WERI-Rb-1 (cell line): ENCODE data around the gene TPO.
A peak's percentile ranks its signal among the peaks of the same experiment; 100 is the strongest.

Experiments used
- DNase-seq: peaks from one replicate; pipeline ENCODE4 v3.0.0-alpha.2; 2020
- H3K27ac ChIP-seq: fragments of 250-450 bp; sonication (Bioruptor Pico); 2 replicates; pipeline ENCODE4 v1.5.1; 2020; ENCODE audit warnings: mild to moderate bottlenecking, moderate library complexity
- H3K27me3 ChIP-seq: fragments of 250-450 bp; sonication (Bioruptor Pico); 2 replicates; pipeline ENCODE4 v1.5.1; 2021; ENCODE audit warnings: mild to moderate bottlenecking, low read depth, moderate library complexity; ENCODE audit not compliant: insufficient read depth, severe bottlenecking
- H3K36me3 ChIP-seq: fragments of 250-450 bp; sonication (Bioruptor Pico); 2 replicates; pipeline ENCODE4 v1.5.1; 2020; ENCODE audit warnings: mild to moderate bottlenecking, moderate library complexity
- H3K4me3 ChIP-seq: 2 replicates; pipeline ENCODE4 v1.5.1; 2011; ENCODE audit warnings: low read depth, mild to moderate bottlenecking, control low read depth, low read length
- H3K9me3 ChIP-seq: fragments of 250-450 bp; sonication (Bioruptor Pico); 2 replicates; pipeline ENCODE4 v1.5.1; 2021; ENCODE audit warnings: mild to moderate bottlenecking, moderate library complexity; ENCODE audit not compliant: severe bottlenecking
- CTCF ChIP-seq: IDR thresholded peaks from 2 replicates; pipeline ENCODE4 v1.5.1; 2011; ENCODE audit warnings: low read depth, mild to moderate bottlenecking, control low read depth, inconsistent platforms, low read length

The TPO gene

GRCh38 chr2:1541819-1542475, 128.7 kb downstream of the TPO start:
- H3K27me3 ChIP-seq = no peaks in the 10 kb centered on the region
- H3K27ac ChIP-seq = no peak overlapping the region
- DNase-seq = no peak
- no peak for TF ChIP-seq CTCF
- no peaks in the 10 kb centered on the region for H3K36me3 ChIP-seq
- no peaks in the 10 kb centered on the region for H3K9me3 ChIP-seq
- no peak overlapping the region for H3K4me3 ChIP-seq

- no peaks in the 10 kb centered on the region for H3K27me3 ChIP-seq
- no peak overlapping the region for H3K4me3 ChIP-seq
- no peaks in the 10 kb centered on the region for H3K9me3 ChIP-seq
- no peak for TF ChIP-seq CTCF
- DNase-seq = no peak
- H3K36me3 ChIP-seq = no peaks in the 10 kb centered on the region
- H3K27ac ChIP-seq = no peak overlapping the region
Measured at GRCh38 chr2:1542971-1543370, 129.7 kb downstream of the TPO start.

GRCh38 chr2:1543776-1544477, 130.7 kb downstream of the TPO start:
- H3K27me3 ChIP-seq = no peaks in the 10 kb centered on the region
- H3K27ac ChIP-seq = no peak overlapping the region
- no peak overlapping the region for H3K4me3 ChIP-seq
- H3K36me3 ChIP-seq = no peaks in the 10 kb centered on the region
- TF ChIP-seq CTCF = no peak
- no peaks in the 10 kb centered on the region for H3K9me3 ChIP-seq
- DNase-seq = no peak

- DNase-seq = no peak
- Histone ChIP-seq H3K4me3 (no peak overlapping the region), H3K27me3 (no peaks in the 10 kb centered on the region), H3K9me3 (no peaks in the 10 kb centered on the region), H3K36me3 (no peaks in the 10 kb centered on the region), H3K27ac (no peak overlapping the region)
- TF ChIP-seq CTCF = no peak
Measured at GRCh38 chr2:1544478-1545069, 131.3 kb downstream of the TPO start.

- H3K36me3 ChIP-seq = no peaks in the 10 kb centered on the region
- H3K27ac ChIP-seq = no peak overlapping the region
- H3K27me3 ChIP-seq = no peaks in the 10 kb centered on the region
- H3K9me3 ChIP-seq = no peaks in the 10 kb centered on the region
- peak; percentile 61 for DNase-seq
- peak; percentile 93 for TF ChIP-seq CTCF
- H3K4me3 ChIP-seq = no peak overlapping the region
Measured at GRCh38 chr2:1546023-1546591, 132.8 kb downstream of the TPO start.
